ENCODE data around the gene FAM184A. TPM values are rescaled to one million over a fixed set of nuclear protein-coding genes. Genes with fewer than 3 reads are reported as not detected.

FAM184A gene
- total RNA-seq, 1 experiment from 2014 or later = 0.10 TPM

- no peak for DNase-seq (ENCODE audit: low read depth)
These were observed 133.2 kb downstream of the FAM184A start for GRCh38 chr6:118945217-118945616.

GRCh38 chr6:118940770-118941169 is 137.7 kb downstream of the FAM184A start:
- DNase-seq (ENCODE audit: low read depth) = no peak
- in situ Hi-C loops (cut with HindIII; ENCODE audit: low pct_unique_long_range_greater_than_20kb, low sequenced_read_pairs) = no loop called here

More at GRCh38 chr6:118945217-118945616, 133.2 kb downstream of the FAM184A start:
- in situ Hi-C loops (cut with HindIII; ENCODE audit: low pct_unique_long_range_greater_than_20kb, low sequenced_read_pairs) = no loop called here

DNA sequence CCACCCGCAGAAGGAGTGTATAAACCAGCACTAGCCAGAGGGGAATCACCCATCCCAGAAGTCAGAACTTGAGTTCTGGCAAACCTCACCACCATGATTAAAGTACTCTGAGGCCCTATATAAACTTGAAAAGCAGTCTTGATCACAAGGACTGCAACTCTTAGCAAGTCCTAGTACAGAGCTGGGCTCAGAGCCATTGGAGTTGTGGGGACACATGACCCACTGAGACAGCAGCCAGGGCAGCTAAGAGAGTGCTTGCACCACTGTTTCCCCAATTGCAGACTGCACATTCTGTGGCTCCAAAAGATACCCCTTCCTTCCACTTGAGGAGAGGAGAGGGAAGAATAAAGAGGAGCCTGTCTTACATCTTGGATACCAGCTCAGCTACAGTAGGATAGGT is 138.8 kb downstream of the FAM184A start:
- DNase-seq (ENCODE audit: low read depth) = no peak
- in situ Hi-C loops (cut with HindIII; ENCODE audit: low pct_unique_long_range_greater_than_20kb, low sequenced_read_pairs) = no loop called here

- in situ Hi-C loops (cut with HindIII; ENCODE audit: low pct_unique_long_range_greater_than_20kb, low sequenced_read_pairs) = no loop called here
- DNase-seq (ENCODE audit: low read depth) = no peak
These were observed 142.3 kb downstream of the FAM184A start for GRCh38 chr6:118935978-118936703.

DNA sequence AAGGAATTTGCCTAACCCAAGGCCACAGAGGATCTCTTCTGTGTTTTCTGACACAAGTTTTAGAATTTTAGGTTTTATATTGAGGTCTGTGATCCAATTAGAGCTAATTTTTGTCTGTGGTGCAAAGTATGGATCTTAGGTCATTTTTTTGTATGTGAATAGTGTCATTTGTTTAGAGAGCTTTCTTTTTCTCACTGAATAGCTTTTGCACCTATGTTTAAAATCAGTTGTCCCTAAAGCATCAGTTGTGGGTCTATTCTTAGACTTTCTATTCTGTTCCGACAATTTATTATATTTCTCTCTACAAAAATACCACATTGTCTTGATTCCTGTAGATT is 143.2 kb downstream of the FAM184A start:
- in situ Hi-C loops (cut with HindIII; ENCODE audit: low pct_unique_long_range_greater_than_20kb, low sequenced_read_pairs) = no loop called here
- DNase-seq (ENCODE audit: low read depth) = no peak

GRCh38 chr6:118934461-118935330 is 143.8 kb downstream of the FAM184A start, which contains the start of gene MCM9:
Gene MCM9 (minus strand): TSS chr6:118935159. CDS start chr6:118931723, 3,436 bp downstream.
- in situ Hi-C loops (cut with HindIII; ENCODE audit: low pct_unique_long_range_greater_than_20kb, low sequenced_read_pairs) = no loop called here
- DNase-seq (ENCODE audit: low read depth) = peak; percentile 84

DNA sequence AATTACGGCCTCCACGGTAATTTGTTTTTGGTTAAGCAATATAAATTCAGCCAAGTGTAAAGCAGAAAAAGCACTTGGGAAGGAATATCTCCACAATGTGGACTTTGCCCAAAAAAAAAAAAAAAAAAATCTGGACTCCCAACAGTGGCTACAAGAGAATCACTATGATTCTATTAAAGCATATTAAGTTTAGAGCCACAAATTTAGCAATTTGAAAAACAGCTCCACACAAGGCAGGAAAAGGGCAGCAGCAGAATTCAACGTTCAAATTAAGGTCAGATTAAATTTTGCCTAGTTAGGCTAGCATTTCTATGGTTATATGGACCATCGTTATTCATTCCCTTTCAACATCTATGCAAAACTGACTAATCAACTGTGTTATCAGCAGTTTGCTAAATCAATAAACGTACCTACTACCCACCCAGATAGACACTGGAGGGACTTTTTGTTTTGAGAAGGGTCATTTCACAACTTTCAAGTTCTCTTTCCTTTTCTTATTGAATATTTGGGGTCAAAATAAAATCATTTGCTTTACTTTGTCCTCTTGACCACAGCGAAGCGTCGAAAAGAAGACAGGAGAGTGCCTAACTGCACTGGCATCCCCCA is 144.5 kb downstream of the FAM184A start:
- in situ Hi-C loops (cut with HindIII; ENCODE audit: low pct_unique_long_range_greater_than_20kb, low sequenced_read_pairs) = no loop called here
- DNase-seq (ENCODE audit: low read depth) = no peak

- no peak for DNase-seq (ENCODE audit: low read depth)
- in situ Hi-C loops (cut with HindIII; ENCODE audit: low pct_unique_long_range_greater_than_20kb, low sequenced_read_pairs) = no loop called here
These were observed 146.0 kb downstream of the FAM184A start for GRCh38 chr6:118932421-118932820.

DNA sequence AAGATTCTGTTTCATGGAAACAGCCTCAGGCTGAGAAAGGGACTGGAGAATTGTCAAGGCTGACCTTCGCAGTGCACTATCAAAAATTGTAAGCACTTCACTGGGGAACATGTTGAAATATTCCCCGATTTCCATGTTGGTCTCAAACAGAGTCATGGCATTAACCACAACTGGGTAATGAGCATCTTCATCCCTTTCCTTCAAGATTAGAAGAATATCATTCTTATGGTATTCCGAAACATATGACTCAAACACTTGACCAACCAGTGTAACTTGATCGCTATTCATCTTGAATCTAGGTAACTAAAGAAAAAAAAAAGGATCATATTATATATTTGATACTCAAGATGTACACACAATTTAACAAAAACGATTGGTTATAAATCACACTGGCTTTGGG is 147.0 kb downstream of the FAM184A start:
- DNase-seq (ENCODE audit: low read depth) = no peak
- in situ Hi-C loops (cut with HindIII; ENCODE audit: low pct_unique_long_range_greater_than_20kb, low sequenced_read_pairs) = no loop called here

DNA sequence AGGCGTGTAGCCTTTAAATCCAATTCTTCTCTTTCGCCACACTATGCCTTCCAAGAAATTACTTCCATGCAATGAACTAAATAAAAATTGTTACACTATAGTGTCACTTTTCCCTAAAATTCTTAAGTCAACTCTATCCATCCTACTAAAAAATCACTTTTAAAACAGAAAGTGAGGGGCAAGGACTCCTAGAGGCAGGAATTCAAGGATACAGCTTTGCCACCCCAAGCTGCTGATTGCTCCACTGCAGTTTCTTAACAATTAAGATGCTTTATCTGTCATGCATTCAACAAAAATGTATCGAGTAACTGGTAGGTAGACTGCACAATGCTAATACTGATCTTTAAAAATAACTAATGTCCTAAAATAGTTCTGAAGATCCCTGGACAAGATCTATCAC is 147.8 kb downstream of the FAM184A start:
- no peak for DNase-seq (ENCODE audit: low read depth)
- in situ Hi-C loops (cut with HindIII; ENCODE audit: low pct_unique_long_range_greater_than_20kb, low sequenced_read_pairs) = no loop called here

GRCh38 chr6:118923035-118923434 is 155.4 kb downstream of the FAM184A start:
- in situ Hi-C loops (cut with HindIII; ENCODE audit: low pct_unique_long_range_greater_than_20kb, low sequenced_read_pairs) = no loop called here
- no peak for DNase-seq (ENCODE audit: low read depth)

DNA sequence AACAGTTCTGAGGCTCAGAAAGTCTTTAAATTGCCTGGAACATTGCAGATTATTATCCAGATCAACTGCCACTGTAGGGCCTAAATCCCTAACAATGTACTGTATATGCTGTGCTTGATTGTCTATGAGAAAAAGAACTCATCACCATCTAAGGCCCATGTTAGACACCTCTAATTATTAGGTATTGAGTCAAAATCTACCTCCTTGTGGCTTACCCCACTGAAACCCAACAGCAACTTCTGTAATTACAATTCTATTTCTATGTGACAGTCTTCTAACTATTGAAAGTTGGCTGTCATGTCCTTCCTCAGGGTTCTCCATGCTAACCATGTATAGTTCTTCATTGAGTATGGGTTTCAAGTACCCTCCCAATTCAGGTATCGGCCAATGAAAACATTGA is 157.4 kb downstream of the FAM184A start:
- in situ Hi-C loops (cut with HindIII; ENCODE audit: low pct_unique_long_range_greater_than_20kb, low sequenced_read_pairs) = no loop called here

DNA sequence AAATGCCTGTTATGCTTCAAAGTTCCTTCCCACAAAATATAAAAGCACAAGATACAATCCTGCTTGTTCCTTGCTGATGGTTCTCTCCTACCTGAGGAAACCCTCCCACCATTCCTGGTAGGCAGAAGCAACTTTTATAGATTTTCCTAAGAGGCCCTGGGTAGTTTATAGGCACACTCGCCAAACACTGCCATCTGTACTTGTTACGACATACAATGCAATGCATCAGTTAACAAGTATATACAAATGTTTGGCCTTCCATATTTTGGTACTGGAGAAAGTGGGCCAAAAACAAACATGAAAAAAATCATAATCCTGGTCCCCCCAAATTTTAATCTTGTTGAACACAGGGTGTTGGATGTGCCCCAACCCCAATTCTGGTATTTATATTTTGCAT is 160.1 kb downstream of the FAM184A start:
- in situ Hi-C loops (cut with HindIII; ENCODE audit: low pct_unique_long_range_greater_than_20kb, low sequenced_read_pairs) = no loop called here
- DNase-seq (ENCODE audit: low read depth) = no peak

More for the DNA sequence above, 157.4 kb downstream of the FAM184A start:
- no peak for DNase-seq (ENCODE audit: low read depth)

GRCh38 chr6:118917546-118918328 is 160.7 kb downstream of the FAM184A start:
- in situ Hi-C loops (cut with HindIII; ENCODE audit: low pct_unique_long_range_greater_than_20kb, low sequenced_read_pairs) = no loop called here
- DNase-seq (ENCODE audit: low read depth) = no peak

- DNase-seq (ENCODE audit: low read depth) = no peak
- in situ Hi-C loops (cut with HindIII; ENCODE audit: low pct_unique_long_range_greater_than_20kb, low sequenced_read_pairs) = no loop called here
These were observed 163.9 kb downstream of the FAM184A start for GRCh38 chr6:118914598-118914997.

DNA sequence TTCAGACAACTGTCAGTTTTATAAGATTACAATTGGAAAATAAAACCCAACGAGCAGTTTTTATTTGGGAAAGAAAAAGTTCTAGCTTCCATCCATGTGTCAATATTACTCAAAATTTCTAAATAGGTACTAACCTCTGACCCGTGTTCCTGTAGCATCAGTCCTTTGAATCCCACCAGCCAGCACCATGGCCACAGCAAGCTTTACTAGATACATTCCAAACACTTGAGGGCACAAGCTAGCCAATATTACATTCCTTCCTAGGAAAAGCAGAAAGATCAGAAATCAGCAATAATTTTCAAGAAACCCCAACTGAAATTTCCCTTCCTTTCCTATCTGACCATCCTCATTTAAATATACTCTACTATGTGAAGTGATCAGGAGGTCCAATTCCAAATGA is 165.3 kb downstream of the FAM184A start:
- DNase-seq (ENCODE audit: low read depth) = no peak
- in situ Hi-C loops (cut with HindIII; ENCODE audit: low pct_unique_long_range_greater_than_20kb, low sequenced_read_pairs) = no loop called here

- DNase-seq (ENCODE audit: low read depth) = no peak
- in situ Hi-C loops (cut with HindIII; ENCODE audit: low pct_unique_long_range_greater_than_20kb, low sequenced_read_pairs) = no loop called here
These were observed 165.8 kb downstream of the FAM184A start for GRCh38 chr6:118912646-118913045.
